Calu3 (cell line): ENCODE data around the gene ARHGAP26. TPM values are rescaled to one million over a fixed set of nuclear protein-coding genes. Genes with fewer than 3 reads are reported as not detected.

ENCODE experiments used
- BruUV-seq: library from RNA; stranded (reverse); fragments of 400-500 nt; replicated peaks from 2 replicates; lab custom pipeline; 2021; lab: Mats Ljungman, UMichigan
- CTCF ChIA-PET: fragments of 300-600 bp; sonication (Branson Sonifier 250); formaldehyde crosslinking; loops from one replicate; lab custom pipeline; 2022; ENCODE audit warnings: antibody characterized with exemption; lab: Charles Lee
- DNase-seq: peaks from one replicate; pipeline ENCODE4 v3.0.0; 2022
- H3K27ac Mint-ChIP-seq: one replicate; pipeline ENCODE4 v1.8.0; 2022; ENCODE audit warnings: mixed read lengths; ENCODE audit not compliant: unreplicated experiment
- H3K27me3 Mint-ChIP-seq: one replicate; pipeline ENCODE4 v1.8.0; 2022; ENCODE audit warnings: mixed read lengths; ENCODE audit not compliant: unreplicated experiment
- H3K36me3 Mint-ChIP-seq: one replicate; pipeline ENCODE4 v1.8.0; 2022; ENCODE audit warnings: mild to moderate bottlenecking, moderate library complexity, mixed read lengths; ENCODE audit not compliant: insufficient read depth, unreplicated experiment
- H3K4me1 Mint-ChIP-seq: one replicate; pipeline ENCODE4 v1.8.0; 2022; ENCODE audit warnings: mild to moderate bottlenecking, low read depth, mixed read lengths; ENCODE audit not compliant: unreplicated experiment
- H3K4me3 Mint-ChIP-seq: one replicate; pipeline ENCODE4 v1.8.0; 2022; ENCODE audit warnings: mild to moderate bottlenecking, low read depth, moderate library complexity, mixed read lengths; ENCODE audit not compliant: unreplicated experiment
- H3K9me3 Mint-ChIP-seq: one replicate; pipeline ENCODE4 v1.8.0; 2022; ENCODE audit warnings: low read depth, mixed read lengths; ENCODE audit not compliant: unreplicated experiment
- CTCF ChIP-seq: fragments of 200-600 bp; IDR thresholded peaks from one replicate; pipeline ENCODE4 v1.8.0; 2022; ENCODE audit warnings: antibody characterized with exemption; ENCODE audit not compliant: unreplicated experiment
- intact Hi-C: fragments of 100-400 bp; cut with micrococcal nuclease; formaldehyde crosslinking; loops from one replicate; pipeline ENCODE4 v1.10.0; 2022; ENCODE audit not compliant: unreplicated experiment
- total RNA-seq: library from RNA; stranded (reverse); gene quantifications from 2 replicates; pipeline ENCODE4 v1.2.3, GENCODE V29; 2022

Gene ARHGAP26
- total RNA-seq, 1 experiment from 2014 or later: 118 TPM

DNA sequence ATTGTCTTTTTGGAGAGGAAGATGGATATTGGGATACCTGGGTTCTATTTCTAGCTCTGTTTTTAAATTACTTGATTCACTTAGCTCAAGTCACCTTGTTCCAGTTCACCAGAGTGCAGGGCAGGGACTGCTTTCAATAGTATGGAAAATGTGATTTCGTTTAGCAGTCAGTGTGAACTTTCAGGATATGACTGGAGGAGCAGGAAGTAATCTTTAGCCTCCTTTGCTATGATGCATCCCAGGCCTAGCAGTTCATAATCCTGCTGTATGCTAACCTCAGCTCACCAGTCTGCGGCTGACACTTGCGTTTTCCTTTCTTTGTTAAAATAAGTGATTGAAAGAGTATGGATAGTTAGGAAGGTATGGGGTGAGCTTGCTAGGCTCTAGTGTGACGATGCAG, 169.7 kb downstream of the ARHGAP26 start:
- intact Hi-C loops: no loop called here
- CTCF ChIA-PET: interaction anchor here (1.2 to 1.3 kb wide), 2 partner anchors 18 to 26 kb away, joined by 3 to 5 read pairs; no protein-coding TSS in a partner anchor
- TF ChIP-seq CTCF: no peak
- Mint-ChIP-seq H3K4me3 (no peak overlapping the region), H3K36me3 (peaks cover 13% of the 10 kb centered on the region), H3K9me3 (no peaks in the 10 kb centered on the region), H3K27me3 (no peaks in the 10 kb centered on the region), H3K4me1 (peaks cover 32% of the 10 kb centered on the region), H3K27ac (no peak overlapping the region)
- no peak for DNase-seq
- BruUV-seq: no TSS peak

DNA sequence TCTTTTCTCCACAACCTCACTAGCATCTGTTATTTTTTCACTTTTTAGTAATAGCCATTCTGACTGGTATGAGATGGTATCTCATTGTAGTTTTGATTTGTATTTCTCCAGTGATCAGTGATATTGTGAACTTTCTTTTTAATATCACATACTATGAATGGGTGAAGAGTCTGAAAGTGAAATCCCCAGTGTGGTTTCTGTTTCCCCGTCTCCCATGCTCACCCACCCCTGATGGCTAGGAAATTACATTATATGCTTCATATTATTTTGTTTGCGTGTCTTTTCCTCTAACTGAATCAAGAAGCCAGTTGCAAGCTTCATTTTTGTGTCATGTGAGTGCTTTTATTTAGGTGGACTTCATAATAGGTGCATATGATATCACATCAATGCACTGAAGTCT, 171.1 kb downstream of the ARHGAP26 start:
- no peak for DNase-seq
- Mint-ChIP-seq H3K27me3 (no peaks in the 10 kb centered on the region), H3K9me3 (no peaks in the 10 kb centered on the region), H3K27ac (no peak overlapping the region), H3K4me3 (no peak overlapping the region), H3K4me1 (peaks cover 19% of the 10 kb centered on the region), H3K36me3 (peaks cover 6% of the 10 kb centered on the region)
- intact Hi-C loops: no loop called here
- TF ChIP-seq CTCF: no peak
- BruUV-seq: no TSS peak
- CTCF ChIA-PET: no interaction called here

- CTCF ChIA-PET: no interaction called here
- Mint-ChIP-seq H3K4me1 (peaks cover 16% of the 10 kb centered on the region), H3K27me3 (no peaks in the 10 kb centered on the region), H3K36me3 (peaks cover 9% of the 10 kb centered on the region), H3K4me3 (no peak overlapping the region), H3K27ac (no peak overlapping the region), H3K9me3 (no peaks in the 10 kb centered on the region)
- TF ChIP-seq CTCF: no peak
- no peak for DNase-seq
- intact Hi-C loops: no loop called here
- no TSS peak for BruUV-seq
Observed at GRCh38 chr5:142942901-142943300, 172.7 kb downstream of the ARHGAP26 start.

- no TSS peak for BruUV-seq
- H3K9me3 Mint-ChIP-seq: no peaks in the 10 kb centered on the region
- CTCF ChIA-PET: no interaction called here
- intact Hi-C loops: no loop called here
- peaks cover 9% of the 10 kb centered on the region for H3K36me3 Mint-ChIP-seq
- no peaks in the 10 kb centered on the region for H3K27me3 Mint-ChIP-seq
- H3K27ac Mint-ChIP-seq: no peak overlapping the region
- TF ChIP-seq CTCF: no peak
- no peak overlapping the region for H3K4me3 Mint-ChIP-seq
- H3K4me1 Mint-ChIP-seq: peaks cover 16% of the 10 kb centered on the region
- DNase-seq: no peak
Observed at GRCh38 chr5:142944140-142944539, 174.0 kb downstream of the ARHGAP26 start.
